HL-60 (cell line): ENCODE results near the gene HMGN2.

ENCODE experiments used
- DNase-seq, 2 experiments: peaks; one replicate each; pipeline ENCODE4 v3.0.0-alpha.2; 2010 to 2020; ENCODE audit warnings: low read depth in 1 of 2, low spot score in 1 of 2
- H3K27ac ChIP-seq: fragments of 250-450 bp; sonication (Bioruptor Pico); replicated peaks from 2 replicates; pipeline ENCODE4 v1.5.1; 2020; ENCODE audit warnings: mild to moderate bottlenecking, moderate library complexity
- H3K27me3 ChIP-seq: fragments of 250-450 bp; sonication (Bioruptor Pico); 2 replicates; pipeline ENCODE4 v1.5.1; 2021; ENCODE audit warnings: mild to moderate bottlenecking, moderate library complexity; ENCODE audit not compliant: insufficient read depth, poor library complexity, severe bottlenecking
- H3K4me3 ChIP-seq: replicated peaks from 2 replicates; pipeline ENCODE4 v1.5.1; 2011; ENCODE audit warnings: mild to moderate bottlenecking, control low read depth, low read length; ENCODE audit not compliant: insufficient read depth
- CTCF ChIP-seq: IDR thresholded peaks from one replicate; pipeline ENCODE4 v1.5.1; 2011; ENCODE audit warnings: low read length, control low read depth, inconsistent platforms; ENCODE audit not compliant: insufficient read depth
- GABPA ChIP-seq: IDR thresholded peaks from 2 replicates; pipeline ENCODE4 v1.6.1; 2012; ENCODE audit warnings: low read depth
- POLR2AphosphoS5 ChIP-seq: IDR thresholded peaks from 2 replicates; pipeline ENCODE4 v1.6.1; 2012; ENCODE audit warnings: low read depth
- REST ChIP-seq: IDR thresholded peaks from 2 replicates; pipeline ENCODE4 v1.6.1; 2012; ENCODE audit warnings: low read depth; ENCODE audit not compliant: insufficient replicate concordance
- SPI1 ChIP-seq: IDR thresholded peaks from 2 replicates; pipeline ENCODE4 v1.6.1; 2012; ENCODE audit warnings: low read depth, mild to moderate bottlenecking, borderline replicate concordance

HMGN2 gene

GRCh38 chr1:26472901-26473845 is 933 bp downstream of the HMGN2 start:
- DNase-seq: peak; percentile 84 to 93
- H3K27me3 ChIP-seq: no peaks in the 10 kb centered on the region
- H3K4me3 ChIP-seq: peak overlapping the region; percentile 82
- TF ChIP-seq GABPA (no peak), SPI1 (no peak), CTCF (no peak), POLR2AphosphoS5 (peak; percentile 49; the same call in 1 of the 2 replicates), REST (no peak)
- peak overlapping the region; percentile 99 for H3K27ac ChIP-seq

- no peak overlapping the region for H3K4me3 ChIP-seq
- no peaks in the 10 kb centered on the region for H3K27me3 ChIP-seq
- no peak for DNase-seq
- TF ChIP-seq SPI1: no peak
- no peak overlapping the region; the same call in 1 of the 2 replicates for H3K27ac ChIP-seq
Measured at GRCh38 chr1:26474818-26475217, 2.6 kb downstream of the HMGN2 start.

GRCh38 chr1:26475989-26476388 is 3.7 kb downstream of the HMGN2 start:
- no peak for DNase-seq
- H3K4me3 ChIP-seq: no peak overlapping the region
- TF ChIP-seq REST: no peak
- H3K27ac ChIP-seq: no peak overlapping the region
- H3K27me3 ChIP-seq: no peaks in the 10 kb centered on the region

GRCh38 chr1:26476958-26477357 is 4.7 kb downstream of the HMGN2 start:
- TF ChIP-seq GABPA (no peak), CTCF (no peak), POLR2AphosphoS5 (no peak)
- Histone ChIP-seq H3K27ac (no peak overlapping the region), H3K27me3 (no peaks in the 10 kb centered on the region), H3K4me3 (no peak overlapping the region)
- DNase-seq: no peak
